GM12865 (cell line): ENCODE data around the gene SOX13.

ENCODE experiments used
- DNase-seq: peaks from one replicate; pipeline ENCODE4 v3.0.0; 2010; ENCODE audit warnings: low read depth
- H3K4me3 ChIP-seq: 2 replicates; pipeline ENCODE4 v1.5.1; 2011; ENCODE audit warnings: mild to moderate bottlenecking, low read depth, low read length, control low read depth
- CTCF ChIP-seq: IDR thresholded peaks from 2 replicates; pipeline ENCODE4 v1.5.1; 2011; ENCODE audit warnings: low read length, control low read depth, low read depth, inconsistent platforms; ENCODE audit not compliant: insufficient read depth; ENCODE audit errors: missing control alignments

The SOX13 gene

DNA sequence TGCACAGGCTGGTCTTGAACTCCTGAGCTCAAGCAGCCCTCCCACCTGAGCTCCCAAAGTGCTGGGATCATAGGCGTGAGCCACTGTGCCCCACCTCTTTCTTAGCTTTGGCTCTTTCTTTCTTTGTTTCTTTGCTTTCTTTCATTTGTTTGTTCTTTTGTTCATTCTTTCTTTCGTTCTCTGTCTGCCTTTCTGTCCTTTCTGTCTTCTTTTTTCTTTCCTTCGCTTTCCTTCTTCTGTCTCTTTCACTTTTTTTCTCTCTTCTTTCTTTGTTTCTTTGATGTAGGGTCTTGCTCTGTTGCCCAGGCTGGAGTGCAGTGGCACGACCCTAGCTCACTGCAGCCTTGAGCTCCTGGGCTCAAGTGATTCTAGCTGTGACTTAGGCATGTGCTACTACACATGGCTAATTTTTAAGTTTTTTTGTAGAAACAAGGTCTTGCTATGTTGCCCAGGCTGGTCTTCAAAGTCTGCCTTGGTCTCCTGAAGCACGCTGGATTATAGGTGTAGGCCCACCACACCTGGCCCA lies 18.9 kb downstream of the SOX13 start:
- no peak for DNase-seq
- TF ChIP-seq CTCF = no peak
- no peak overlapping the region for H3K4me3 ChIP-seq

DNA sequence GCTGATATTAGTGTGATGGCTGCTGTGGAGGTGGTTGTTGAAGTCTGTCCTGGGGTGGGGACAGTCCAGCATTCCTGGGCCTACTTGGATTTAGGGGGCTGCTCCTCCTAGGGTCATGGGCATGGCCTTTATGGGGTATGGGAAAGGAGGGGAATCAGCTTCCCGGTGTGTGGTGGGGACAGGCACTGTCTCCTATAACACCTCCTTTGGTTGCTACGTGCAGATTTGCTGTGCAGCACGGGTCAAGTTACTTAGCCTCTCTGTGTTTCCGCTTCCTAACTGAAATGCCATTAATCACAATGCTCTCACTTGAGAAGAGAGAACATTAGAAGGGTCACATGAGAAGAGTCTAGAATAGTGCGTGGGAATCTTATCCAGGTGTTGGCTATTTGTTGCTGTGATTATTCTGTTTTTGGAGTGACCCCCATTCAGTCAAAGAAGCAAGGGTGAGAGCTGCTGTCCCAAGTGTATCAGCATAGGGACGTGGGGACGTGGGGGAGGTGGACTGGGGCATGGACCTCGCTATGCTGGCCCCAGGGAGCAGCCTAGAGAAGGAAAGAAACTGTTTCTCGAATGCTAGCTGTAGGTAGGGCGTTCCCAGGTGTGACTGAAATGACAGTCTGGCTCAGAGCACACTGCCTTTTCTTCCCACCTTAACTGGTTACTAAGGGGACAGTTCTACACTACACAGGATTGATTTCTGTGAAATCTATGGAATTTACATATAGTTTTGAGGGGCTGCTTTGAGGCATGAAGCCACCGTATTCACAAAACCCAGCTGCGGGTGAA lies 19.9 kb downstream of the SOX13 start:
- H3K4me3 ChIP-seq = no peak overlapping the region
- no peak for DNase-seq
- no peak for TF ChIP-seq CTCF

- H3K4me3 ChIP-seq = no peak overlapping the region
- no peak for DNase-seq
- TF ChIP-seq CTCF = no peak
These were observed 20.5 kb downstream of the SOX13 start for GRCh38 chr1:204093421-204093717.

DNA sequence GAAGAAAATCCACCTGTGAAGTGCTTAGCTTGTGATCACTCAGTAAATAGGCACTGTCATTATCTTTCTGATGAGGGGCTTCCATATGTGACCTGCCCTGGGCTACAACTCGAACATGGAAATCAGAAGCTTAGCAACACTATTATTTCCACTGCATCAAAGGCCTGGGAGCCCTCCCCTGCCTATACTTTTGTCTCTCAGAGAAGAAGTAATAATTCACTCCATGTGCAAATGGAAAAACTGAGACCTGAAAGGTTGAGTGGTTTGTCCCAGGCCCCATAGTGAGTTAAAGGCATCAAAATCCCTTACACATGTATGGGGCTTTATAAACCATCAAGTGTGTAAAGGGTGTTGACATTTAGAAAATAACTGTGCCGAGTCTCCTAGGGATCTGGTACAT lies 20.9 kb downstream of the SOX13 start:
- TF ChIP-seq CTCF = no peak
- DNase-seq = no peak
- no peak overlapping the region for H3K4me3 ChIP-seq

GRCh38 chr1:204094313-204094729 lies 21.4 kb downstream of the SOX13 start:
- no peak for DNase-seq
- H3K4me3 ChIP-seq = no peak overlapping the region
- TF ChIP-seq CTCF = no peak

DNA sequence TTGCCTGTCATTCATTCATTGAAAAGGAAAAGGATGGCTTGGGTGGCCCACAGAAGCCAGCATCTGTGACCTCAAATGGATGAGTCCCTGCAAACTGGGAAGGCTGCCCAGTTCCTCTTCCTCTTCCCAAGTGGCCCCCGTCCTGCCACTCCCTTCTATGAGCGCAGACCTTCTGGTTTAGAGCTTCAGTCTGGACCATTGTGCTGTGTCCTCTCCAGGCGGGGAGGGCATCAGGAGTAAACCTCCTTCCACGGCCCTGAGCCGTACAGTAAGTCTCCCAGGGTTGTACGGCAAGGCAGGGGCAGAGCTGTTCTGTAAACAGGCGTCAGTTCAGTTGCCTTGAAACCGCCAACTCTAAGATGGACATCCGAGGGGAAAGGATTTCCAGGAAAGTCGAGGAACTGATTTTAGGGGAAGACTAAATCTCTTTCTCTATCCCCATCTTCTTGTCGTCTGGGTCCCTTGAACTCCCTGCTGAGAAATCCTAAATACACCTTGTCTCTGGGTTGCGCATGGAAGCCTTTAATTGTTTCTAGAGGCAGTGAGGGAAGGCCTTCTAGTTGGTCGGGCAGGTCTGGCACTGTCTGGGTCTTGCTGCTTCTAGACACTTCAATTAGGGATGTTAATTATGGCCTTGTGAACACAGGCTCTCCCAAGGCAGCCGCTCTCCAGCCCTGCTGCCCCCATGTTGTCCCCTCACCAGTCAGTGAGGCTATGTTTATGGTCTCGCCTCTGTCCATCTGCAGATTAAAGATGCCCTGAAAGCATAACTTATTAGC lies 22.1 kb downstream of the SOX13 start:
- DNase-seq = no peak
- no peak for TF ChIP-seq CTCF
- H3K4me3 ChIP-seq = no peak overlapping the region
